Ishikawa (cell line): ENCODE results near the gene GAR1.

ENCODE experiments used
- CEBPB ChIP-seq: IDR thresholded peaks from 2 replicates; pipeline ENCODE4 v1.6.1; 2012
- CREB1 ChIP-seq: IDR thresholded peaks from 2 replicates; pipeline ENCODE4 v1.6.1; 2012; ENCODE audit warnings: low read depth
- EGR1 ChIP-seq: IDR thresholded peaks from 2 replicates; pipeline ENCODE4 v1.6.1; 2012
- EP300 ChIP-seq: IDR thresholded peaks from 2 replicates; pipeline ENCODE4 v1.6.1; 2012; ENCODE audit warnings: borderline replicate concordance
- FOXM1 ChIP-seq: IDR thresholded peaks from 2 replicates; pipeline ENCODE4 v1.6.1; 2012; ENCODE audit warnings: low read depth, borderline replicate concordance
- NFIC ChIP-seq: IDR thresholded peaks from 2 replicates; pipeline ENCODE4 v1.6.1; 2012
- RAD21 ChIP-seq: IDR thresholded peaks from 2 replicates; pipeline ENCODE4 v1.6.1; 2012; ENCODE audit warnings: low read depth
- REST ChIP-seq: IDR thresholded peaks from 2 replicates; pipeline ENCODE4 v1.6.1; 2012; ENCODE audit warnings: low read depth, mild to moderate bottlenecking
- TAF1 ChIP-seq: IDR thresholded peaks from 2 replicates; pipeline ENCODE4 v1.6.1; 2012; ENCODE audit warnings: low read depth, mild to moderate bottlenecking
- TCF12 ChIP-seq: IDR thresholded peaks from 2 replicates; pipeline ENCODE4 v1.6.1; 2012; ENCODE audit warnings: low read depth
- TEAD4 ChIP-seq: IDR thresholded peaks from 2 replicates; pipeline ENCODE4 v1.6.1; 2012
- USF1 ChIP-seq: IDR thresholded peaks from 2 replicates; pipeline ENCODE4 v1.6.1; 2012
- YY1 ChIP-seq: IDR thresholded peaks from 2 replicates; pipeline ENCODE4 v1.6.1; 2012; ENCODE audit warnings: low read depth
- ZBTB7A ChIP-seq: IDR thresholded peaks from 2 replicates; pipeline ENCODE4 v1.6.1; 2012; ENCODE audit warnings: low read depth
- TF ChIP-seq, protein P1 (sequence below): IDR thresholded peaks from 2 replicates; pipeline ENCODE4 v1.6.1; 2012

GAR1 gene

DNA sequence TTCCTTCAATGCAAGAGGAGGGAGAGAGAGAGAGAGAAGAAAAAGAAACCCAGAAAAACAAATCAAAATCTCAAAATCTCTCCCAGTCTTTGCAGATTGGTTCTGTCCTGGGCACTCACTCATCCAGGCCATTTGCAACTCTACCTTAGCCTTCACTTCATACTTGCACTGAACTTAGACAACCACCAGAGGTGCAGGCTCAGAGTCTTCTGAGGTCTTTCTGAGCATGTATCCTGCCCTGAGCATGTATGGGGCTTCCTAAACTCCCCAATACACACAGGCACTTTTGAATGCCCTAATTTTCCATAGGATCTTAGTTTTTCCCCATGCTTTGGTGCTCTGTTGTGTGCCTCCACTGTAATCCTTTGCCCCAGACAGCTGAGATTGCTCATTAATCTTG, 16.7 kb upstream of the GAR1 start:
- TF ChIP-seq YY1, result no peak
- no peak for TF ChIP-seq CEBPB
- no peak for TF ChIP-seq TAF1
- TF ChIP-seq CREB1, result no peak
- no peak for TF ChIP-seq ZBTB7A
- no peak for TF ChIP-seq TCF12
- no peak for TF ChIP-seq RAD21
- TF ChIP-seq, protein P1, sequence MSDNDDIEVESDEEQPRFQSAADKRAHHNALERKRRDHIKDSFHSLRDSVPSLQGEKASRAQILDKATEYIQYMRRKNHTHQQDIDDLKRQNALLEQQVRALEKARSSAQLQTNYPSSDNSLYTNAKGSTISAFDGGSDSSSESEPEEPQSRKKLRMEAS, result no peak
- no peak for TF ChIP-seq NFIC
- TF ChIP-seq TEAD4, result no peak
- no peak for TF ChIP-seq USF1
- TF ChIP-seq FOXM1, result no peak
- TF ChIP-seq REST, result no peak
- no peak for TF ChIP-seq EGR1
- no peak for TF ChIP-seq EP300

- TF ChIP-seq NFIC, result no peak
- no peak for TF ChIP-seq TCF12
- TF ChIP-seq EP300, result no peak
- no peak for TF ChIP-seq REST
- TF ChIP-seq RAD21, result no peak
- TF ChIP-seq CEBPB, result no peak
- TF ChIP-seq, protein P1, result no peak
- no peak for TF ChIP-seq TEAD4
Measured at GRCh38 chr4:109801099-109801789, 14.3 kb upstream of the GAR1 start.

DNA sequence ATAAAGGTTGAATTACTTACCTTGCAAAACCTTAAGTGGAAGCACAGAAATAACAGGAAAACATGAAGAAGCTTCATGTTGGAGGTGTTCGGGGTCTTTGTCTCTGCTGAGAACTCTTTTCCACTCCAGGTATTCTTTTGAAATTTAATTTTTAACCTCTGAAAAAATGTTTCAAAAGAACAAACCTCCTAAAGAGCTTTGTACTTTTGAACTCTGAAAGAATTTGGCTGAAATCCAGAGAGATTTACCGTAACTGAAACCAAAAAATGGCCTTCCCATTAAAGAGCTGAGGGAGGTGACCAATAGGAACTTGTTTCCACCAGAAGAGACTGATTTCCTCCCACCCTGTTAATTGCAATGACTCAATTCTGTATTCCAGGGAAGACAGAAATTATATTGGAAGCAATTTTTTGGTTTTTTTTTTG, 13.7 kb upstream of the GAR1 start, which contains the start of gene CFI:
TSS of gene CFI (minus strand) at position 105 of the 425 bp plus-strand sequence. CDS start at position 77, 28 bp downstream.
- peak; percentile 35; the same call in 1 of the 2 replicates for TF ChIP-seq NFIC
- TF ChIP-seq, protein P1, result no peak

DNA sequence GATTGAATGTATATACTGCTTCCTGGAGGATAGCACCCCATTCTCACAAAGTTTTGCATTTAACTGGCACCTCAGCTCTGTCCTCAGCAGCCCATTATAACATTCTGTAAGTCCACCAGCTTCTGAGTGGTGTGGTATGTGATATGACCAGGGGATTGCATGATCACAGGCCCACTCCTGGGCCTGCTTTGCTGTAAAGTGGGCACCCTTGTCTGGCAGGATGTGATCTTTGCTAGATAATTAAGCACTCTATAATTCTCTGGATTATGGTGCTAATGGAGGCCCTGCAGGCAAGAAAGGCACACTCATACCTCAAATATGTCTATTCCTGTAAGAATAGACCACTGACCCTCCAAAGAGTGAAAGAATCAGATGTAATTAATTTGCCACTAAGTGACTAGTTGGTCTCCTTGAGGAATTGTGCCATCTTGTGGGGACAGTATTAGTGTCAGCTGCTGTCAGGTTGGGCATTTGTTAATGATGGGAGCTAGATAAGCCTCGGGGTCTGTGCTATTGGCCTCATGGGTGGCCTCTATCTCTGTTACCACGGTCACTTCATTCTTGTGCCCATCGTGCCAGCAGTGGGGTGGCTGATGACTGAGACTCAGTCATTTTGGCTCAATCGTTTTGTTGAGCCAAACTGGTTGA, 11.5 kb upstream of the GAR1 start:
- peak; percentile 70 for TF ChIP-seq RAD21
- no peak for TF ChIP-seq CEBPB
- TF ChIP-seq NFIC, result no peak
- no peak for TF ChIP-seq EGR1

DNA sequence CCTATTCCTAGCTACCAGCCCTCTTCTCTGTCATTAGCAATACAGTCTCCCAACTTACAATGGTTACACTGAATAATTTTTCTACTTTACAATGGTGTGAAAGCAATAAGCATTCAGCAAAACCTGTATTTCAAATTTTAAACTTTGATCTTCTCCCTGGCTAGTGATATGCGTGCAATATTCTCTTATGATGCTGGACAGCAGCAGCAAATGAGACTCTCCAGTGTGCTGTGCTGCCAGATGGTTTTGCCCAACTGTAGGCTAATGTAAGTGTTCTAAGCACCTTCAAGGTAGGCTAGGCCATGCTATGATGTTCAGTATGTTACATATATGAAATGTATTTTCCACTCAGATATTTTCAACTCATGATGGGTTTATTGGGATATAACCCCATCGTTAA, 5.9 kb upstream of the GAR1 start:
- TF ChIP-seq USF1, result no peak
- TF ChIP-seq YY1, result no peak
- TF ChIP-seq EGR1, result no peak
- TF ChIP-seq RAD21, result no peak
- TF ChIP-seq REST, result 0 out of 2 replicates have a peak, but pooled peaks have one; percentile 24
